GM18907 (cell line): Measurements from ENCODE around the gene DAP3.
"Not testable (repeated sequence)": the region's sequence is repeated elsewhere in the genome, so short reads cannot be mapped to it uniquely, and the experiment has no call there.

ENCODE experiments used
- ATAC-seq: cut with Tn5 transposase; IDR thresholded peaks from one replicate; pipeline ENCODE4 v1.9.1; 2021; ENCODE audit warnings: mild to moderate bottlenecking, moderate library complexity; ENCODE audit not compliant: unreplicated experiment

The DAP3 gene

GRCh38 chr1:155717041-155717440 lies 28.1 kb downstream of the DAP3 start:
- peak; percentile 61 for ATAC-seq

GRCh38 chr1:155718524-155719115 lies 29.7 kb downstream of the DAP3 start:
- not testable (repeated sequence) for ATAC-seq

GRCh38 chr1:155719703-155720102 lies 30.8 kb downstream of the DAP3 start:
- ATAC-seq, result no peak

- no peak for ATAC-seq
These were observed 36.3 kb downstream of the DAP3 start for GRCh38 chr1:155725142-155725541.

GRCh38 chr1:155729031-155729898 lies 40.4 kb downstream of the DAP3 start:
- no peak for ATAC-seq

- no peak for ATAC-seq
These were observed 52.1 kb downstream of the DAP3 start for GRCh38 chr1:155740995-155741394.

- no peak for ATAC-seq
These were observed 53.0 kb downstream of the DAP3 start for GRCh38 chr1:155741908-155742307.

- no peak for ATAC-seq
These were observed 55.9 kb downstream of the DAP3 start for GRCh38 chr1:155744711-155745283.

GRCh38 chr1:155745284-155746228 lies 56.7 kb downstream of the DAP3 start:
- ATAC-seq, result peak; percentile 88

- not testable (repeated sequence) for ATAC-seq
These were observed 58.7 kb downstream of the DAP3 start for GRCh38 chr1:155747586-155747985.

GRCh38 chr1:155748141-155748540 lies 59.2 kb downstream of the DAP3 start:
- ATAC-seq, result not testable (repeated sequence)

- not testable (repeated sequence) for ATAC-seq
These were observed 70.1 kb downstream of the DAP3 start for GRCh38 chr1:155759017-155759416.

GRCh38 chr1:155759966-155760630 lies 71.2 kb downstream of the DAP3 start:
- no peak for ATAC-seq

GRCh38 chr1:155760751-155761475 lies 72.0 kb downstream of the DAP3 start:
- no peak for ATAC-seq

- ATAC-seq, result no peak
These were observed 73.0 kb downstream of the DAP3 start for GRCh38 chr1:155761736-155762405.

- not testable (repeated sequence) for ATAC-seq
These were observed 74.4 kb downstream of the DAP3 start for GRCh38 chr1:155763090-155763815.

- not testable (repeated sequence) for ATAC-seq
These were observed 75.1 kb downstream of the DAP3 start for GRCh38 chr1:155763989-155764388.

GRCh38 chr1:155767399-155767989 lies 78.6 kb downstream of the DAP3 start:
- ATAC-seq, result not testable (repeated sequence)
